AG09309 (cell line): ENCODE measurements around the gene FHL3.

Source experiments
- DNase-seq: peaks from one replicate; pipeline ENCODE4 v3.0.0-alpha.2; 2010; ENCODE audit warnings: low read depth
- H3K4me3 ChIP-seq: 2 replicates; pipeline ENCODE4 v1.5.1; 2011; ENCODE audit warnings: mild to moderate bottlenecking, low read depth, low read length, moderate library complexity; ENCODE audit not compliant: control insufficient read depth
- CTCF ChIP-seq: IDR thresholded peaks from 2 replicates; pipeline ENCODE4 v1.5.1; 2011; ENCODE audit warnings: mild to moderate bottlenecking, low read depth, low read length, inconsistent platforms; ENCODE audit not compliant: insufficient read depth, control insufficient read depth; ENCODE audit errors: missing control alignments

FHL3 gene

GRCh38 chr1:37998089-37998808 lies 7.1 kb downstream of the FHL3 start:
- H3K4me3 ChIP-seq, result no peak overlapping the region
- no peak for DNase-seq
- TF ChIP-seq CTCF, result no peak

- TF ChIP-seq CTCF, result no peak
- H3K4me3 ChIP-seq, result no peak overlapping the region
- DNase-seq, result no peak
These were observed 7.8 kb downstream of the FHL3 start for GRCh38 chr1:37997256-37998088.

DNA sequence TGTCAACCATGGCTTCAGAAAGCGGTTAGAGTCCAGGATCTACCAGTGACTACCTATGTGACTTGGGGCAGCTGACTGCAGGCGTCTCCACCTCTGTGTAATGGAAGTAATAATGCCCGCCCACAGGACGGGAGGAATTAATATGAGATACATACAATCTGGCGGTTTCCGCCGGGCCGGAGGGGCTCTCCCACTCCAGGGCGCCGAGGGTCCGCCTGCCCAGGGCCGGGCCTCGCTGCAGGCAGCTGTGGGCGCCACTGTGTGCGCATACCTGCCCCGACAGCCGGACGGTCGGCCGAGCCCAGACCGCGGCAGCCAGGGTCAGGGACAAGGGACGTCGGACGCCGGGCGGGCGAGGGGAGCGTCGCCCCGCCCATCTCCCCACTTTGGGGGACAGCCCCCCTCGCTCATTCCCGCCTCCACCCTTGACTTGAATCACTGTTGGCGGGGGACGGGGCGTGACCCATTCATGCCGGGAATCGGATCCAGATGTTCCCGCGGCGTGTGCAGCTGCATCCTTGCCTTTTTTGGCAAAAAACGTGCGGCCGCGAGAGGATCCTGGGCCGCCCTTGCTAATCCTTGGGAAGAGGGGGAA lies 9.5 kb downstream of the FHL3 start:
- peak; percentile 57 for DNase-seq
- peak overlapping the region; percentile 39 for H3K4me3 ChIP-seq
- no peak for TF ChIP-seq CTCF

DNA sequence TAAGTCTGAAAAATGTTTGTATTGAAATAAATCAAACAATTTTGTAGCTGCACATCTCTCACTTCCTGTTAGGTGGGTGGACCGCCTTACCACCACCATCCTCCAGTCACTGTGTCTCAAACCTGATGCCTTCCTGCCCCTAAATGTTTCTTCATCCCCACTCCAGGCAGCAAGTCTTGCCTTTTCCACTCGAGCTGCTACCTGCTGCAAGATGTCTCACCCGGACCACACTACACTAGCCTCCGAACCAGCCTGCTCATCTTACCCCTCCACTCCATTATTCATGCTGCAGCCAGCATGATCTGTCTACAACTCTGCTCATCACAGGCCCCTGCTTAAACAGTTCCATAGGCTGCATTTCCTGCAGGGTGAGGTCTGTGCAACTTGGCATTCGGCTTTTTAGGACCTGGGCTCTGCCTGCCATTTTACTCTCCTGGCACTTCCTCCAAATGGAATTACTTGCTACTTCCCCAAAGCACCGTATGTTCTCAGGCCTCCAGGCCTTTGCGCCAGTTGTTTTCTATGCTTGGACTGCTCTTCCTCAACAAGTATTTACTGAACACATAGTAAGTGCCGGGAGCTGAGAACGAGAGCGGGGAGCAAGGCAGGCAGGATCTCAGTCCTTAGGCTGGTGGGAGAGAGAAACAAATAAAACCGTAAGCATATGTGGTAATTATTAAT lies 10.3 kb downstream of the FHL3 start:
- no peak for DNase-seq
- no peak overlapping the region for H3K4me3 ChIP-seq
- no peak for TF ChIP-seq CTCF

- no peak for TF ChIP-seq CTCF
- DNase-seq, result no peak
These were observed 15.9 kb downstream of the FHL3 start for GRCh38 chr1:37989361-37989930.

GRCh38 chr1:37987679-37988078 lies 17.6 kb downstream of the FHL3 start:
- no peak for TF ChIP-seq CTCF
- H3K4me3 ChIP-seq, result no peak overlapping the region
- DNase-seq, result no peak

More at GRCh38 chr1:37989361-37989930, 15.9 kb downstream of the FHL3 start:
- peak overlapping the region; percentile 88 for H3K4me3 ChIP-seq
